Adrenal gland (tissue), 12 donors: ENCODE data around the gene TDG. TPM values are rescaled to one million over a fixed set of nuclear protein-coding genes. Genes with fewer than 3 reads are reported as not detected.
"Not testable (repeated sequence)": the region's sequence is repeated elsewhere in the genome, so short reads cannot be mapped to it uniquely, and the experiment has no call there.

ENCODE experiments used
- DNase-seq, 7 donors: peaks; one replicate each; pipeline ENCODE4 v3.0.0-alpha.2; 2019 to 2020
- H3K27ac ChIP-seq, 5 donors: fragments of 200-600 bp; sonication (generic) in 4 of 5; 1 replicate in 3 of 5; 2 replicates in 2 of 5; pipeline versions ENCODE4 v1.5.1 to v1.8.0; 2016 to 2020; ENCODE audit warnings: mild to moderate bottlenecking in 1 of 5
- H3K27me3 ChIP-seq: fragments of 200-600 bp; 2 replicates; pipeline ENCODE4 v1.8.0; 2021
- H3K36me3 ChIP-seq, 2 donors: fragments of 200-600 bp; replicated peaks in 1 of 2; 1 replicate in 1 of 2; 2 replicates in 1 of 2; pipeline versions ENCODE4 v1.5.1 to v1.8.0; 2018 to 2022
- H3K4me1 ChIP-seq, 2 donors: fragments of 200-600 bp; replicated peaks in 1 of 2; 1 replicate in 1 of 2; 2 replicates in 1 of 2; pipeline versions ENCODE4 v1.5.1 to v1.8.0; 2018 to 2021
- H3K4me3 ChIP-seq, 4 donors: fragments of 200-600 bp; sonication (generic) in 3 of 4; one replicate each; pipeline ENCODE4 v1.5.1; 2016 to 2018
- H3K9me3 ChIP-seq, 3 donors: fragments of 200-600 bp; sonication (generic) in 1 of 3; replicated peaks in 1 of 3; 1 replicate in 2 of 3; 2 replicates in 1 of 3; pipeline versions ENCODE4 v1.5.1 to v1.8.0; 2016 to 2021
- POLR2A ChIP-seq, 2 donors: fragments of 450-650 bp; IDR thresholded peaks; one replicate each; pipeline ENCODE4 v1.6.1; 2017; ENCODE audit warnings: antibody characterized with exemption in 2 of 2, mild to moderate bottlenecking in 2 of 2, moderate library complexity in 1 of 2
- WGBS, 4 donors: extraction: QIAGEN DNeasy Blood & Tissue Kit in 2 of 4; methylation state at CpG; one replicate each; pipeline versions ENCODE4 v1.1.5 to v1.1.7; 2013 to 2017; 5-methylcytosine and 5-hydroxymethylcytosine counted together
- intact Hi-C, 2 donors: fragments of 100-400 bp; cut with DNase I; formaldehyde crosslinking; loops; one replicate each; pipeline versions ENCODE4 v1.14.1 to v1.15.0; 2022 to 2023
- polyA plus RNA-seq, 3 donors: library from polyadenylated mRNA; stranded (reverse); fragments of 200-250 nt in 2 of 3; fragments of 350-450 nt in 1 of 3; fragmentation: Illumina TruSeq in 1 of 3; extraction: RNeasy Lipid Tissue Mini Kit (QIAGEN cat#74804) in 1 of 3; gene quantifications; one replicate each; pipeline ENCODE4 v1.2.3, GENCODE V29; 2013 to 2014
- total RNA-seq, 9 donors: library from RNA; depleted of rRNA in 4 of 9; stranded (reverse); fragments of >200 nt in 4 of 9; fragments of 120-200 nt in 1 of 9; fragmentation: NEBNext Ultra II Directional in 1 of 9; extraction: Animal tissue kit (Norgen Biotek cat#: 25700) in 1 of 9; gene quantifications; one replicate each; pipeline versions ENCODE4 v1.1.0 to v1.2.4, GENCODE V29; 2013 to 2023
- TF ChIP-seq, protein P1 (sequence below), 6 experiments: fragments of 450-650 bp in 4 of 6; fragments of 200-600 bp in 2 of 6; sonication (generic) in 1 of 6; IDR thresholded peaks; 1 replicate in 5 of 6; 2 replicates in 1 of 6; pipeline versions ENCODE4 v1.5.1 to v1.8.0; 2016 to 2021; ENCODE audit warnings: antibody characterized with exemption in 6 of 6, mild to moderate bottlenecking in 2 of 6, moderate library complexity in 1 of 6
- donor health status: healthy with polysubstance abuse.
- donor health status: Bipolar disorder and iron deficiency.
- donor health status: DM: yes; HTN: yes; CAD: no.
- donor health status: DM: no; HTN: no; CAD: no.
- donor health status: DM: no; HTN: no; CAD: no.
- donor health status: DM: yes; HTN: yes; CAD: no.

The TDG gene
- total and polyA plus RNA-seq, 12 donors, result 3.1 to 56.2 (median 21.5) TPM

DNA sequence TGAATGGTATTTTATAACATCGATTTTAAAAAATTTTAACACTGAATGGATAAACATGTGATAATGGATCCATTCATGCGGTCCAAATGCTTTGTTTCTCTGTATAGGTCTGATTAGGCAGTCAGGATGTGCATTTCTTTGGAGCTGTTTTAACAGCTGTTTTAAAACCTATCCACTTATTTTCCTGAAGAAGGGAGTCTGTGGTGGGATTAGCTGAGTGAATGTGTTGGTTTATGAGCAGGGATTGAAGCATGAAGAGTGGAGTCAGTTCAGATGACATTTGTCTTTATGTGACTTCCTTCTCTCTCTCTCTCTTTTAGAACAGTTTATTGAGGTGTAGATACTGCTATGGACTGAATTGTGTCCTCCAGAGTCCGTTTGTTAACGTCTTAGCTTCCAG, 46.7 kb downstream of the TDG start:
- WGBS, 4 donors, result 69 to 73% (median 71%) methylated on average over 4 of the region's 4 CpGs
- H3K27me3 ChIP-seq, result no peaks in the 10 kb centered on the region
- intact Hi-C loops, result no loop called here
- DNase-seq, result no peak
- H3K27ac ChIP-seq, result no peak overlapping the region
- H3K36me3 ChIP-seq, result no peaks in the 10 kb centered on the region
- no peaks in the 10 kb centered on the region for H3K4me1 ChIP-seq
- no peaks in the 10 kb centered on the region for H3K9me3 ChIP-seq
- H3K4me3 ChIP-seq, result no peak overlapping the region
- no peak for TF ChIP-seq POLR2A (IDR thresholded peaks at IDR 0.05)
- TF ChIP-seq, protein P1, sequence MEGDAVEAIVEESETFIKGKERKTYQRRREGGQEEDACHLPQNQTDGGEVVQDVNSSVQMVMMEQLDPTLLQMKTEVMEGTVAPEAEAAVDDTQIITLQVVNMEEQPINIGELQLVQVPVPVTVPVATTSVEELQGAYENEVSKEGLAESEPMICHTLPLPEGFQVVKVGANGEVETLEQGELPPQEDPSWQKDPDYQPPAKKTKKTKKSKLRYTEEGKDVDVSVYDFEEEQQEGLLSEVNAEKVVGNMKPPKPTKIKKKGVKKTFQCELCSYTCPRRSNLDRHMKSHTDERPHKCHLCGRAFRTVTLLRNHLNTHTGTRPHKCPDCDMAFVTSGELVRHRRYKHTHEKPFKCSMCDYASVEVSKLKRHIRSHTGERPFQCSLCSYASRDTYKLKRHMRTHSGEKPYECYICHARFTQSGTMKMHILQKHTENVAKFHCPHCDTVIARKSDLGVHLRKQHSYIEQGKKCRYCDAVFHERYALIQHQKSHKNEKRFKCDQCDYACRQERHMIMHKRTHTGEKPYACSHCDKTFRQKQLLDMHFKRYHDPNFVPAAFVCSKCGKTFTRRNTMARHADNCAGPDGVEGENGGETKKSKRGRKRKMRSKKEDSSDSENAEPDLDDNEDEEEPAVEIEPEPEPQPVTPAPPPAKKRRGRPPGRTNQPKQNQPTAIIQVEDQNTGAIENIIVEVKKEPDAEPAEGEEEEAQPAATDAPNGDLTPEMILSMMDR (IDR thresholded peaks at IDR 0.05), result no peak

DNA sequence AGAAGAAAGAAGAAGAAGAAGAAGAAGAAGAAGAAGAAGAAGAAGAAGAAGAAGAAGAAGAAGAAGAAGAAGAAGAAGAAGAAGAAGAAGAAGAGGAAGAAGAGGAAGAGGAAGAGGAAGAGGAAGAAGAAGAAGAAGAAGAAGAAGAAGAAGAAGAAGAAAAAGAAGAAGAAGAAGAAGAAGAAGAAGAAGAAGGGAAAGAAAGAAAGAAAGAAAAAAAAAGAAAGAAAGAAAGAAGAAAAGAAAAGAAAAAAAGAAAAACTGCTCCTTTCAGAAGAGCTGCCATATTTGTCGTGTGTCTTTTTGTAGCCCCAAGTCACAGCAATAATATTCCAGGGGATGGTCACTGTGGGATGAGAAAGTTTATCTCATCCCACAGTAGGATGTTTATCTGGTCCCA, 56.2 kb downstream of the TDG start:
- H3K4me3 ChIP-seq, H3K9me3 ChIP-seq, H3K27me3 ChIP-seq, DNase-seq, H3K4me1 ChIP-seq, intact Hi-C loops, H3K27ac ChIP-seq, H3K36me3 ChIP-seq: not testable (repeated sequence)
- WGBS, 4 donors, result 81 to 97% (median 84%) methylated on average over 1 of the region's 1 CpG

DNA sequence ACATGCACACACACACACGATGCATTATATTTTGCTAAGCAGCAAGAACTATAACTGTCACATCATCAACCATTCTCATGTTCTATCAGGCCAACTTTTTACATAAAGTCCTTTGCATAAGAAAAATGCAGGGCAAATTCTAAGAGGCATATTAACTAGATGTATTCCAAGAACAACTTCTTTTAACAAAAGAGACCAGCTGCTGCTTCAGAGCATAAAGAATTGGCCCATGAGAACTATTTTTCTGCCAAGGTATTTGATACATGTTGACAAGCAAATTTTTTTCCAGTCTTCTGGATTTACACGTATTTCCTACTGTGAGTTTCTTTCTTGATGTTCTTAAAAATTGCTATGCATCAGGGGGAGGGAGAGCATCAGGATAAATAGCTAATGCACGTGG, 57.1 kb downstream of the TDG start:
- TF ChIP-seq, protein P1 (IDR thresholded peaks at IDR 0.05), result no peak
- no peak for TF ChIP-seq POLR2A (IDR thresholded peaks at IDR 0.05)
- no peak overlapping the region for H3K4me3 ChIP-seq
- no peaks in the 10 kb centered on the region for H3K9me3 ChIP-seq
- WGBS, 4 donors, result 51 to 64% (median 58%) methylated on average over 3 of the region's 3 CpGs
- intact Hi-C loops, result no loop called here
- no peaks in the 10 kb centered on the region for H3K4me1 ChIP-seq
- no peaks in the 10 kb centered on the region for H3K36me3 ChIP-seq
- H3K27me3 ChIP-seq, result no peaks in the 10 kb centered on the region
- no peak overlapping the region for H3K27ac ChIP-seq
- no peak for DNase-seq

DNA sequence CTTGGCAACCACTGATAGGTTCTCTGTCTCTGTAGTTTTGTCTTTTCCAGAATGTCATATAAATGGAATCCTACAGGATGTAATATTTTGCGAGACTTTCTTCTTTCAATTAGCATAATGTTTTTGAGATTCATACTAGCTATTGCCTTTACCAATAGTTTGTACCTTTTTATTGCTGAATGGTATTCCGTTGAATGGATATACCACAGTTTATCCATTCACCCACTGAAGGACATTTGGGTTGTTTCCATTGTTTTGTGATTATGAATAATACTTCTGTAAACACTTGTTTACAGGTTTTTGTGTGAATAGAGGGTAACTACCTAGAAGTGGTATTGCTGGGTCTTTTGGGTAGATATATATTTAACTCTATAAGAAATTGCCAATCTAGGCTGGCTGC, 58.0 kb downstream of the TDG start:
- 68 to 91% (median 72%) methylated on average over 2 of the region's 2 CpGs for WGBS, 4 donors
- intact Hi-C loops, result no loop called here
- H3K27ac ChIP-seq, result no peak overlapping the region

DNA sequence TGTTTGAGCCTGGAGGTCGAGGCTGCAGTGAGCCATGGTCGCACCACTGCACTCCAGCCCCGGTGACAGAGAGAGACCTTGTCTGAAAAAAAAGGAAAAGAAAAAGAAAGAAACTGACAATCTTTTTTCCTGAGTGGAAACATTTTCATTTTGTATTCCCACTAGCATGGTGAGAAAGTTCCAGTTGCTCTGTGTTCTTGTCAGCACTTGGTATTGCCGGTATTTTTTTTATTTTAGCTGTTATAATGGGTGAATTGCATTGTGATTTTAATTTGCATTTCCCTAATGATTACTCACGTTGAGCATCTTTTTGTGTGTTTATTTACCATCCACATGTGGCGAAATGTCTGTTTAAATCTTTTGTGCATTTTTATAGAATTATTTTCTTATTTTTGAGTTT, 58.7 kb downstream of the TDG start:
- no peak overlapping the region for H3K4me3 ChIP-seq
- intact Hi-C loops, result no loop called here
- no peaks in the 10 kb centered on the region for H3K9me3 ChIP-seq
- no peaks in the 10 kb centered on the region for H3K4me1 ChIP-seq
- no peak for DNase-seq
- 90 to 93% (median 92%) methylated on average over 6 of the region's 6 CpGs for WGBS, 4 donors
- H3K27ac ChIP-seq, result no peak overlapping the region
- H3K27me3 ChIP-seq, result no peaks in the 10 kb centered on the region
- no peak for TF ChIP-seq POLR2A (IDR thresholded peaks at IDR 0.05)
- TF ChIP-seq, protein P1 (IDR thresholded peaks at IDR 0.05), result no peak
- no peaks in the 10 kb centered on the region for H3K36me3 ChIP-seq

More for the DNA sequence above, 58.0 kb downstream of the TDG start:
- TF ChIP-seq, protein P1 (IDR thresholded peaks at IDR 0.05), result no peak
- DNase-seq, result no peak
- Histone ChIP-seq H3K4me1 (no peaks in the 10 kb centered on the region), H3K9me3 (no peaks in the 10 kb centered on the region), H3K36me3 (no peaks in the 10 kb centered on the region), H3K27me3 (no peaks in the 10 kb centered on the region), H3K4me3 (no peak overlapping the region)
